HCEC 1CT (cell line): ENCODE data around the gene SRPK2.
"Not testable (repeated sequence)": the region's sequence is repeated elsewhere in the genome, so short reads cannot be mapped to it uniquely, and the experiment has no call there.

ENCODE experiments used
- DNase-seq: peaks from one replicate; pipeline ENCODE4 v3.0.0-alpha.2; 2017

The SRPK2 gene

DNA sequence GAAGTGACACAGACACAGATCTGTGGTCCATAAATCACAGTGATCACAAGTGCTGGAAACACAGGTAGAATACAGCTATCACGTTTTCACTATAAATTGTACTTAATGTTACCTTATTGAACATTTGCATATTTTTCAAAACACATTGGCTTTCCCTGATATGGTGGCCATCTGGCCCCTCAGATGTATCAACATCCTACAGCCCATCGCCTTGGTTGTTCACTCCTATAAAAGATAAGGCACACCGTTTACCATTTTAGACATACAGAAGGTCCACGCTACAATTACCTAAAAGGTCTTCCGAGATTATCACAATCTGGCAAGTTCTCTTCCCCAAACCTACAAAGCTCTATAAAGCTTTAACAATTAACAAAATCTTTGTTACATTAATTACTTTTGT lies 91.4 kb downstream of the SRPK2 start:
- DNase-seq: no peak

DNA sequence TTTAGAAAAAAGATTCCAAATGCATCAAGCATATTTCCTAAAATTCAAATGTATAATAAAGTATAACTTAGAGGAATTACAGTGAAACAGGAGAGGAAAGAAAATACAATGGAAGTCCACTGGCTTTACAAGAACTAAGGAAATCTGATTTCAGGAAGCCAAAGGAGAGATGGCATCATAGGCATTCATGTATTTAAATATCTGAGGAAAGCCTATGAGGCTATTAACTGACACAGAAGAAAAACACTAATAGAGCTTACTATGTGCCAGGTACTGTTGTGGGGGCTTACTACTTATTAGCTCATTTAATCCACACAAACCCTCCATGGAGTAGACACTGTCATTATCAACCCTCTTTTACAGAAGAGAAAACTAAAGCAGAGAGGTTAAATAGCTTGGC lies 92.2 kb downstream of the SRPK2 start:
- no peak for DNase-seq

DNA sequence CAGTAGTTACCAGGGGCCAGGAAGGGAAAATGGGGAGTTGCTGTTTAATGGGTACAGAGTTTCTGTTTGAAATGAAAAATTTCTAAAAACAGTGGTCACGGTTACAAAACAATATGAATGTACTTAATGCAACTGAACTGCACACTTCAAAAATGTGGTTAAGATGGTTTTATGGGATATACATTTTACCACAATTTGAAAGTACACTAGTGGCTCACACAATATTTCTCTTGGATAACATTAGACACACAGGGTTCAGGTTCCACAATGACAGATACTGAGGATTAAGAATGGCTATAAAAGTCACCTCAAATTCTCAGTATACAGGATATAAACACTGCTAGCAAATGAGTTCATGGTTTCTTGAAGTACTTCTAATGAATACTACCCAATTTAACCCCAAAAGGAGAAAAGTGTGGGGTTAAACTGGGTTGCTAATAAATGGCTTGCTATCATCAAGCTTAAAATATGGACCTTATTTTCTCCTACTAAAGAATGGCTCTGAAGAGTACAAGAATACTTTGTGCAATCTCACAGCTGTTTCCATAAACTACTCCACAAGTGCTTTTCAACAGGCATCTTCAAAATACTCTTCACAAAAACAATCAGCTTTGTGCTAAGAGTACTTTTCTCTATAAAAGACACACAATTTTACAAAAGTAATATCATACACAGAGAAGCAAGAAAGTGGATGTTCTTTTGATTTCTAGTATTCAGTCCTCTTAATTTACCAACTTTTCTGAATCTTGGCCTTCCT lies 92.9 kb downstream of the SRPK2 start:
- no peak for DNase-seq

DNA sequence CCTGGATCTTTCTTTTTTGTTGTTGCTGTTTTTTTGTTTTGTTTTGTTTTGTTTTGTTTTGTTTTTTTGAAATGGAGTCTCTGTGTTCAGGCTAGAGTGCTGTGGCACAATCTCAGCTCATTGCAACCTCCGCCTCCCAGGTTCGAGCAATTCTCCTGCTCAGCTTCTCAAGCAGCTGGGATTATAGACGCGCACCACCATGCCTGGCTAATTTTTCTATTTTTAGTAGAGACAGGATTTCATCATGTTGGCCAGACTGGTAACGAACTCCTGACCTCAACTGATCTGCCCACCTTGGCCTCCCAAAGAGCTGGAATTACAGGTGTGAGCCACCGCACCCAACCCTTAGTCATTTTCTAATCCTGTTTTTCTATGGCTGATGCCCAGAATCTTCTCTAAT lies 94.2 kb downstream of the SRPK2 start:
- not testable (repeated sequence) for DNase-seq

DNA sequence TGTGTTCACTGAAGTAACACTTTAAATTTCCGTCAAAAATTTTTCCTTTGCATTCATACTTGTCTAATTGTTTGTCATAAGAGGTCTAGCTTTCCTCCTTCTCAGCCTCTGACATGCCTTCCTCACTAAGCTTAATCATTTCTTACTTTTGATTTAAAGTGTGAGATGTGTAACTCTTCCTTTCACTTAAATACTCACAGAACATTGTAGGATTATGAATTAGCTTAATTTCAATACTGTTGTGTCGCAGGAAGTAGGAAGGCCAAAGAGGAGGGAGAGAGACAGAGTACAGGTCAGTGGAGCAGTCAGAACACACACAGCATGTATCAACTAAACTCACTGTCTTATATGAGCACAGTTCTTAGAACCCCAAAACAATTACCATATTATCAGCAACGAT lies 99.0 kb downstream of the SRPK2 start:
- DNase-seq: no peak

DNA sequence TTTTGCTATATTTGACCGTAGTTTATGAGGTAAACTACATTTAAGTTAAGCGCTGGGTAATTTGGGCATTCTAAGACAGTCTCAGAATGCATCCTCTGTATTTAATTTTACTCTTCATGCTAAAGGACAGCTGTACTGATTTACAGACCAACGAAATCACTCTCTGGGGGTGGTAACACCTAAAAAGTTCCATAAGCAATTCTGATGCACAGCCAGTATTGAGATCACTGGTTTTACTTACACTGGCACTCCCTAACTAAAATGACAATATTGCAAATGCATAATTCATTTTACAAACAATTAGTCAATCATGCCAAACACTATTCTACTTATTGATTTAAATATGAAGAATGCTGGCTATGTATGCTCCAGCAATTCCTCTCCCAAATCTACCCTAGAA lies 102.3 kb downstream of the SRPK2 start:
- no peak for DNase-seq

DNA sequence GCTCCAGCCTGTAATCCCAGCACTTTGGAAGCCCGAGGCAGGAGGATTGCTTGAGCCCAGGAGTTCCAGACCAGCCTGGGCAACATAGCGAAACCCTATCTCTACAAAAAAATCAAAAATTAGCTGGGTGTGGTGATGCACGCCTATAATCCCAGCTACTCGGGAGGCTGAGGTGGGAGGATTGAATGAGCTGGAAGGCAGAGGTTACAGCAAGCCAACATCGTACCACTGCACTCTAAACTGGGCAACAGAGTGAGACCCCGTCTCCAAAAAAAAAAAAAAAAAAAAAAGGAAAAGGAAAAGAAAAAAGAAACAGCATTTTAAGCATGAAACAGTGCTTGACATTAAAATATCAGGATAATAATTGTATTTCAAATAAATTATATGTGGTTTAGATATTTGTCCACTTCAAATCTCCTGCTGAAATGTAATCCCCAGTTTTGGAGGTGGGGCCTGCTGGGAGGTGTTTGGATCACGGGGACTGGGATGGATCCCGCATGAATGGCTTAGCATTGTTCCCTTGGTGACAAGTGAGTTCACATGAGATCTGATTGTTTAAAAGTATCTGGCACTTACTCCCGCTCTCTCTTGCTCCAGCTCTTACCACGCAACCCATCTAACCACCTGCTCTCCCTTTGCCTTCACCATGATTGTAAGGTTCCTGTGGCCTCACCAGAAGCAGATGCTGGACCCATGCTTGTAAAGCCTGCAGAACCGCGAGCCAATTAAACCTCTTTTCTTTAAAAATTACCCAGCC lies 103.4 kb downstream of the SRPK2 start:
- no peak for DNase-seq

DNA sequence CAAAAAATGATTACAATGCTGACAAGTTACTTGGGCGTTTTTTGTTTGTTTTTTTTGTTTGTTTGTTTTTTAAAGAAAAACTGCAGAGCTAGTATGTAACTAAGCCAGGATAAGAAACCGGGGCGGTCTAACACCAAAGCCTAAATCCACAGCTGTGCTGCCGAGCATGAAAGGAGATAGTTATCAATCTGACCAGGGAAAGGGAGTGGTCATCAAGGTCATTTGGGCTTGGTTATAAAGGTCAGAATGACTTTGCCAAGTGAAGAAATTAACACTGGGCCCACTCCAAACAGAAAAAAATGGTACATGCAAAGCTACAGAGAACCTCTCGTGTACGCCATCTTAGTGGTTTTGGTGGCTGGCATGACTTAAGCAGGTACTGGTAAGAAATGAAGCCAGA lies 104.7 kb downstream of the SRPK2 start:
- no peak for DNase-seq

DNA sequence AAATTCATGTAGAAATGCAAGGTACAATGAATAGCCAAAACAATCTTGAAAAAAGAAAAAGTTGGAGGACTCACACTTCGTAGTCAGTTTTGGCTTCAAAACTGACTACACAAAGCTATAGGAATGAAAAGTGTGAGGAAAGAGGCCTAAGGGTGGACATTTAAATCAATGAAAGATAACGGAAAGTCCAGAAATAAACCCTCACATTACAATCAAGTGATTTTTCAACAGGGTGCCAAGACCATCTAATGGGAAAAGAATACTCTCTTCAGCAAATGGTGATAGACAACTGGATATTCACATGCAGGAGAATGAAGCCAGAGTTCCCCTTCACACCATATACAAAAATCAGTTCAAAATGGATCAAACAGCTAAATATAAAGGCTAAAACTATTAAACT lies 106.8 kb downstream of the SRPK2 start:
- DNase-seq: no peak

DNA sequence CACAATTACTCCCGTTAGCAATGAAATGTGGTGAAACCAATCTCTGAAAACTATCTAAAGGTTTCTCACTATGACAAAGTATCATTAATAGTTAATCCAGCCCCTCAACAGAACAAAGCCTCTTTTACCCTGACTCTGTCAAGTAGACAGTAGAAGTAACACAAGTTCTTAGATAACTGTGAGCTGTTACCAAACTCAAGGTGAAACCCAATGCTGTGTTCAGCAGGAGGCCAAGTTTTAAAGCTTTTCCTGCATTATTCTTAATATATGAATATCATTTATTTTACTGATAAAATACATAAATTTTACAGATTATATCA lies 109.1 kb downstream of the SRPK2 start:
- DNase-seq: no peak

DNA sequence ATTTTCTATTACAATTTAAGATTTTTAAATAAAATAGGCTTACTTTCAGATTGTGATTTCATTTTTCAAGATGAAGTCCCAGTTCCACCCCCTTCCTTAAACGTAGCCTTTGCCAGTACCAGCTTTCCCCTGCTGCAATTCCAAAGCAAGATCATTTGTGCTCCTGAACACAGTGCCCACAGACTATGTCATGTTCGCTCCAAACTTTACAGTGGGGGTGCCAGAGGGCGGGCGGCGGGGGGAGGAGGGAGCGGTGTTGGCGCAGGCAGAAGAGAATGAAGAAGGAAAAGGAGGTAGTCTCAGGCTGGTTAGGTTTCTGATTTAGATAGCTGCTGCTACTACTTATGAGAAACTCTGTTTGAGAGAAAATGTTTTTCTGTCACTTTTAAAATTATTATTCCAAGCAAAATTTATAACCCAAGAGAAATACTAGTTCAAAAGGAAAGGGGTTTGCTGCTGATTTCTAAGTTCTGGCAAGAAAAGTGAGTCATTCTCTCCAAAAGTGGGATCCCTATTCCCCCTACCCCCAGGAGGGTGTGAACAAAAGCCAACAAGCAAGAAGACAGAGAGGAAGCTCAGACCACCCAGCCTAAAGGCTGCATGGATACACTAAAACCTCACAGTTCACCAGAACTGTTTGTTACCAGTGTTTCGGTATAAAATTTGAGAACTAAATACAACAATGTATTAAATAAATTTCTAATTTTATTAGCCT lies 109.6 kb downstream of the SRPK2 start:
- no peak for DNase-seq

DNA sequence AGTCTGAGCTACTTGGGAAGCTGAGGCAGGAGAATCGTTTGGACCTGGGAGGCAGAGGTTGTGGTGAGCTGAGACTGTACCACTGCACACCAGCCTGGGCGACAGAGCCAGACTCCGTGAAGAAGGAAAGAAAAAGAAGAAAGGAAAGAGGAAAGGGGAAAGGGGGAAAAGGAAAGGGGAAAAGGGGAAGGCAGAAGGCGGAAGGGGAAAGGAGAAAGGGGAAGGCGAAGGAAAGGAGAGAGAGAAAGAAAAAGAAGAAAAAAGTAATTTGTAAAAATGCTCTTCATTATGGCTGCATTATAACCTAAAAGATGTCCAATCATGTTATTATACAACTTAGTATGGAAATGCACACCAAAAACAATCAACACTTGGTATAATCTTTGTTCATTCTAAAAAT lies 110.2 kb downstream of the SRPK2 start:
- no peak for DNase-seq

DNA sequence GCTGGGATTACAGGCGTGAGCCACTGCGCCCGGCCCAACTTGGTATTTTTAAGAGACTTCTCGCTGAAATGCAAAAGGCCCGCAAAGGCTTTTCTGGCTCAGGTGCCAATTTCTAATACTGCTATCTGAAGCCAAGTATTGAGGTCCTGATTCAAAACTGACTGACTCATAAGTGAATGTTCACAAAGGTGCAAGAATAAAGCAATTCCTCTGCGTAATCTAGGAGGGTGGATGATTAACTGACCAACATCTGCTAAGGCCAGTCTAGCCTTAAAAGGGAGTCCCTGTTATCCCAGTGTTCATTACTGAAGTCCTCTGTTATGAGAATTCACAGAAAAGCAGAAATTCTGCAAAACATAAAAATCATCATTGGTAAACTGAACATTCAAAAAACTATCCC lies 111.4 kb downstream of the SRPK2 start:
- DNase-seq: peak; percentile 70

DNA sequence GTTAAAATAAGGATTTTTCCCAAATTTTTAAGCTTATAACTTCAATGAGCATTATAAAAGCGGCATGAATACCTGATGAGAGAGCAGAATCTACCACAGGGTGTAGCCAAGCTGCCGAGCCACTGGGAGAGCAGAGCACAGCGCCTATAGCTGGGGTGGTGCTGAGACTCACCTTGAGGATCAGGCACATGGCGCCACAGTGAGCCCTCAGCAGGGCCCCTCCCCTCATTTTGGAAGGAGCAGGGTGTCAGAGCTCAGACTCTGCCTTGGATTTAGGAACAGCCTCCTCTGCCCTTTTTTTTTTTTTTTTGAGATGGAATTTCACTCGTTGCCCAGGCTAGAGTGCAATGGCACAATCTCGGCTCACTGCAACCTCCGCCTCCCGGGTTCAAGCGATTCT lies 118.6 kb downstream of the SRPK2 start:
- DNase-seq: no peak

DNA sequence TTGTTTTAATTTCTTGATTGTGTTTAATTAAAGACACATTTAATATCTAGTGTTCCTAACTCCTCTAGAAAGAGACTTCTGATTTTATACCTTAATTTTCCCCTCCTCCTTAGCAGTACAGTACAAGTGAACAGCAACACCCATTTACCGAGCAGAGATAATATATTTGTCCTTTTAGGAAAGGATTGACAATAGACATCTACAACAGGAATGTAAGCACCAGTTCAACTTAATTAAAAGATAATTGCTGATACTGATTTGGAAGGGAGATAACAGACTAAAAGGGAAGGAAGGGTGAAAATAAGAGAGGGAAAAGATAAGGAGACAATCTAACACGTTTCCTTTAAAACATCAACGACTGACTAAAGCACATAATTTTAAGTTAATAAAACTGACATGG lies 119.3 kb downstream of the SRPK2 start:
- DNase-seq: no peak

DNA sequence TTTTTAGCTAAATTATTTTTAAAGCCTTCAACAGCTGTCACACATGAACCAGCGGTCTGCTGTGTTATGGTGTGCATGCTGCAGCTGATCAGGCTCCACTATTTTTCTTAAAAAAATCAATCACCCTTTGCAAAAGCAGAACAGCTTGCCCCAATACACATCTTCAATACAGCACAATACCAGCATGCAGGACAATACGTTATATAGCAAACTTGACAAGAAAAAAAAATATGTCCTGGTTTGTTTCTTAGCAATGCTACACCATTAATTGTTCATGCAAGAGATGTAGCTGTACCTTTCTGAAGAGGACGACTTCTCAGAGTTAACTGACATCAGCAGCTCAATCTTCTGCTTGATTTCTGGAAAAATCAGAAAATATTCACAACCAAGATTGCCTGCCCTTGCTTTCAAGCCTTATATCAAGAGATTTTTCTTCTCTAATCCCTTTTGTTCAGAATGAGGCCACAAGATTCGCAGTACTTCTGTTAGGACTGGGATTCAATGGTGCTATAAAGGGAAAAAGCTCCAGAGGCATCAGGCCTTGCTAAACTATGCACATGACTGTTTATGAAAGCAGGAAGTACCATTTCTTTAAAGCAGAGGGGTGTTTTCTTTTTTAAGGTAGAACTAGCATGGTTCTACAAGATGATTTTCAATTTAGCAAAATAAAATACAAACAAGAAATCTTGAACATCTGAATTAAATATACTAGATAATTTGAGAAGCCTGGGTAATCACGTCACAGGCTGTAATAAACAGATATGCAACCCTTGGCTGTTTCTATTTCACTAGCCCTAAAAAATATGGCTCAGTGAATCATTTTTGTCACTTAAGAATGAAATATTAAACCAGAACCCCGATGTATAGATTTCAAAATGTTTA lies 120.0 kb downstream of the SRPK2 start:
- peak; percentile 71 for DNase-seq

DNA sequence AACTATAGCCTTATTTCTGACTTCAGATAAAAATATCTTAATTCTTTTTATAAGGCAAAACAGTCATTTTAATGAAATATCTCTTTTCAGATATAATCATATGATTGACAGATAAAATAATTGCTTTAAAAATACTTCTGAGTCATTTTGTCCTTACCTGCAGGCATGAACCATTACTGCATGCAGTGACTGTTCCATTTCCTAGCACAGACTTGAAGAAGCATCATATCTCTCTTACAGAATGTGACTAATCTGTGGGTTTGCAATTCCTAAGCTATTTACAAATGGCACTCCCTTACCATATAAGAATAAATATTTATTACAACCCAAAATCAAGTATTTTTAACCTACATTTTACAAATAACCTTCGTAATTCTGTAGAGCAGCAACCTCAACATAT lies 120.7 kb downstream of the SRPK2 start:
- peak; percentile 87 for DNase-seq

DNA sequence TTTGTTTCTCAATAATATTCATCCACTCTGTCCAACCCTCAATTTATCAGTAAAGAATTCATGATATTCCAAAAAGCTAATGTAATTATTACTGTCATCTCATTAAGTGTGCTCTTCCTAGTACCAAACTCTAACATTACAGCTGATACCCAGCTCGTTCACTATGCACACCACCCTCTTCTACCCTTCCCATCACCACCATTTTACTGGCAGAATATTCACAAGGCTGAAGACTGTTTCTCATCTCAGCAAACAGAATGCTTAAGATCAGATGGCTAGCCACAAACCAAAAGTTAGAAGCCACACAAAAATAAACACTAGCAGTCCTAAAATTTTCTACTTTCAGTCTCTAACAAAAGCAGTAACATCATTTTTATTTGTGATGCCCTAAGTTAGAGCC lies 121.5 kb downstream of the SRPK2 start:
- DNase-seq: no peak

DNA sequence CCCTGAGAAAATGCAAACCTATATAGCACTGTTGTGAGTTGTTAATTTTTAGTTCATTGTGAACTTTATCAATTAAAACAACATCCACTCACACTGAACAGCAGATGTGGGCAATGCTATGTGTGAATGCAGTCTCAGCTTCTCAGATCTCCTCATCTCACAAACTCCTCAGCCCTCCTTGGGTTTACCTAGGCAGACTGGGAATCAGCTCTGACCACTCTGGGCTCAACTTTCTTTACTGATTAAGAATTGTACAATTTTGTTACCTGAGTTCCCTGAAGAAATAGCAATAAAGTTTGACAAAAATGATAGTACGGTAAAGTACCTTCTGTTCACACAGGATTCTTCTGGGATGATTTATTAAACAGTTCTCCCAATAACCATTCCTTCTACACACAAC lies 124.0 kb downstream of the SRPK2 start:
- DNase-seq: no peak

DNA sequence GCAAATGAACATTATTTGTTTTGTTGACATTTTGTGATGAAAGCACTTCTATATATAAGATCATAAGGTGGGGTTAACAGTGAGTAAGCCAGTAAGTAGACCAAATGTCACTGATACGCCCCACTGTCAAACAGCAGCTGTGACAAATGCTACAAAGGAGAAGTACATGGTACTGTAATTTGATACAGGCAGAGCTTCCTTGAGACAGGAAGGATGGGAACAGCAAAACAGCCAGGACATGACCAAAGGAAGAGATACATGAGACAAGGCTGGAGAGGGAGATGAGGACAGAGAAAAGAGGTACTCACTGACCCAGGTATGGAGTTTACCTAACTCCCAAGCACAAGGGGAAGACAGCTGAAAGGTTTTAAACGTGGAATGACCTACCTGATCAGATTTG lies 127.0 kb downstream of the SRPK2 start:
- peak; percentile 32 for DNase-seq

DNA sequence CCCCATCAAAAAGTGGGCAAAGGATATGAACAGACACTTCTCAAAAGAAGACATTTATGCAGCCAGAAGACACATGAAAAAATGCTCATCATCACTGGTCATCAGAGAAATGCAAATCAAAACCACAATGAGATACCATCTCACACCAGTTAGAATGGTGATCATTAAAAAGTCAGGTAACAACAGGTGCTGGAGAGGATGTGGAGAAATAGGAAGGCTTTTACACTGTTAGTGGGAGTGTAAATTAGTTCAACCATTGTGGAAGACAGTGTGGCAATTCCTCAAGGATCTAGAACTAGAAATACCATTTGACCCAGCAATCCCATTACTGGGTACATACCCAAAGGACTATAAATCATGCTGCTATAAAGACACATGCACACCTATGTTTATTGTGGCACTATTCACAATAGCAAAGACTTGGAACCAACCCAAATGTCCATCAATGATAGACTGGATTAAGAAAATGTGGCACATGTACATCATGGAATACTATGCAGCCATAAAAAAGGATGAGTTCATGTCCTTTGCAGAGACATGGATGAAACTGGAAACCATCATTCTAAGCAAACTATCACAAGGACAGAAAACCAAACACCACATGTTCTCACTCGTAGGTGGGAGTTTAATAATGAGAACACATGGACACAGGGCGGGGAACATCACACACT lies 128.4 kb downstream of the SRPK2 start:
- not testable (repeated sequence) for DNase-seq

DNA sequence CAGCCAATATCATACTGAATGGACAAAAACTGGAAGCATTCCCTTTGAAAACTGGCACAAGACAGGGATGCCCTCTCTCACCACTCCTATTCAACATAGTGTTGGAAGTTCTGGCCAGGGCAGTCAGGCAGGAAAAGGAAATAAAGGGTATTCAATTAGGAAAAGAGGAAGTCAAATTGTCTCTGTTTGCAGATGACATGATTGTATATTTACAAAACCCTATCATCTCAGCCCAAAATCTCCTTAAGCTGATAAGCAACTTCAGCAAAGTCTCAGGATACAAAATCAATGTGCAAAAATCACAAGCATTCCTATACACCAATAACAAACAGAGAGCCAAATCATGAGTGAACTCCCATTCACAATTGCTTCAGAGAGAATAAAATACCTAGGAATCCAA lies 129.8 kb downstream of the SRPK2 start:
- DNase-seq: not testable (repeated sequence)

DNA sequence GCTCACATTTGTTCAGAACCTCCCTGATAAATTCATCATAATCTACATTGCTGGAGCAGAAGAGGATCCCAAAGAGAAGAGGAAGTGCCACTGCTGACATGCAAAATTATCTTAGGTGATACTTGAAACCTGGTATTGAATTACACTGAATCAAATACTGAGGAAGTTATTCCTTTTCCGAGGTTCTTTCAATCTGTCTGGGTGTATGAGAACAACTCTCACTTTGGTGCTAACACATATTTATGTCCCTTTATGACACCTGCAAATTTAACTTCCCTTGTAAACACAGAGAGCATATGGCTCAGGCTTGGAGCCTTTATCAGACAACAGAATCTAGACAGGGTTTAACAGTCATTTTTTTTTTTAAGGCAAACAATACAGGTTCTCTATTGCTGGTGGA lies 131.4 kb downstream of the SRPK2 start:
- DNase-seq: no peak
